Measurements from ENCODE around the gene GNA14. TPM values are rescaled to one million over a fixed set of nuclear protein-coding genes. Genes with fewer than 3 reads are reported as not detected.

GNA14 gene
- total and polyA plus RNA-seq, 2 of the 8 experiments (the other 6 are each of a cell fraction or from before 2014, with no cell fraction given): 3.4 to 6.3 TPM

DNA sequence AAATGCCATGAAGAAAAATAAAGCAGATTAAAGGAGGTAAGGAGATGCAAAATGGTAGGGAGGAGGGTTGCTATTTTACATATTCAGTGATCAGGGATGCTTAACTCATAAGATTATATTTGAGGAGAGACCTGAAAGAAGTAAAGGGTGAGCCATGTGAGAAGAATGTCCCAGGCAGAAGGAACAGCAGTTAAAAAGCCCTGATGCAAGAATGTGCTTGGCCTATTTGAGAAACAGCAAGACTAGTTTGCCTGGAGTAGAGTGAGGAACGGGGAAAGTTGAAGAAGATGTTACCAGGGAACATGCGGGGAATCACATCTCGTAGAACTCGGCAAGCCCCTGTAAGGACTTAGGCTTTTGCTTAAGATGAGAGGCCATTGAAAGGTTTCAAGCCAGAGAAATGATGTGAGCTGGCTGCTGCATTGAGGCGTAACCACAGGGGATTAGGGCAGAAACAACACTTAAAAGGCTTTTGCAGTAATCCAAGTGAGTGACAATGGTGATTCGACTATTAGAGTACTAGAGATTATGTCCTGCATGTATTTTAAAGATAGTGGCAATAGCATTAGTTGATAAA lies 272.1 kb downstream of the GNA14 start (continued):
- TF ChIP-seq, protein P1, sequence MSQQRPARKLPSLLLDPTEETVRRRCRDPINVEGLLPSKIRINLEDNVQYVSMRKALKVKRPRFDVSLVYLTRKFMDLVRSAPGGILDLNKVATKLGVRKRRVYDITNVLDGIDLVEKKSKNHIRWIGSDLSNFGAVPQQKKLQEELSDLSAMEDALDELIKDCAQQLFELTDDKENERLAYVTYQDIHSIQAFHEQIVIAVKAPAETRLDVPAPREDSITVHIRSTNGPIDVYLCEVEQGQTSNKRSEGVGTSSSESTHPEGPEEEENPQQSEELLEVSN (IDR thresholded peaks at IDR 0.05): no peak
- TF ChIP-seq CTBP2 (IDR thresholded peaks at IDR 0.05; ENCODE audit: borderline replicate concordance, insufficient read depth, insufficient read length, low read length) (no peak), POLR2A (IDR thresholded peaks at IDR 0.05; ENCODE audit: control extremely low read depth in 1 of 2, low read depth in 2 of 2, low read length in 2 of 2) (no peak), EGR1 (IDR thresholded peaks at IDR 0.05; ENCODE audit: borderline replicate concordance, low read depth, low read length) (no peak), EP300 (IDR thresholded peaks at IDR 0.05; ENCODE audit: borderline replicate concordance in 1 of 2, low read depth in 2 of 2, low read length in 2 of 2) (no peak), RBBP5 (IDR thresholded peaks at IDR 0.05; ENCODE audit: borderline replicate concordance, low read depth, low read length) (no peak), CBX8 (IDR thresholded peaks at IDR 0.05; ENCODE audit: borderline replicate concordance, low read depth, low read length) (no peak)

Measured in H1 (cell line).